ENCODE measurements around the gene RPL37. TPM values are rescaled to one million over a fixed set of nuclear protein-coding genes. Genes with fewer than 3 reads are reported as not detected.

RPL37 gene
- total and polyA plus RNA-seq, 9 of the 15 experiments (the other 6 are each of a cell fraction or from before 2014, with no cell fraction given), result 2,342 to 7,963 (median 4,091) TPM

- no peak; the same call in 1 of the 2 replicates for TF ChIP-seq SMARCA4 (IDR thresholded peaks at IDR 0.05)
- no peak for TF ChIP-seq ZNF780A (CRISPR knock-in tag; IDR thresholded peaks at IDR 0.05)
- TF ChIP-seq ZEB2 (IDR thresholded peaks at IDR 0.05), result no peak
- no peak for TF ChIP-seq ZNF146 (CRISPR knock-in tag; IDR thresholded peaks at IDR 0.05; ENCODE audit: unreplicated experiment)
- no peak for TF ChIP-seq POLR2A (conservative IDR thresholded peaks at IDR 0.05)
- TF ChIP-seq MTF1 (CRISPR knock-in tag; IDR thresholded peaks at IDR 0.05; ENCODE audit: borderline replicate concordance), result no peak
- no peak for TF ChIP-seq ZNF583 (CRISPR knock-in tag; IDR thresholded peaks at IDR 0.05)
- no peak for TF ChIP-seq CREM (IDR thresholded peaks at IDR 0.05; ENCODE audit: low read depth)
- TF ChIP-seq ZNF384 (IDR thresholded peaks at IDR 0.05; ENCODE audit: low read depth, low read length), result no peak
- no peak for TF ChIP-seq SAFB (IDR thresholded peaks at IDR 0.05; ENCODE audit: borderline replicate concordance, low read depth, low read length)
- TF ChIP-seq ELK3 (CRISPR knock-in tag; IDR thresholded peaks at IDR 0.05), result 0 out of 2 replicates have a peak, but pooled peaks have one; percentile 25
- no peak for TF ChIP-seq HNRNPH1 (optimal IDR thresholded peaks at IDR 0.05; ENCODE audit: low read depth, low read length)
- TF ChIP-seq, protein P1, sequence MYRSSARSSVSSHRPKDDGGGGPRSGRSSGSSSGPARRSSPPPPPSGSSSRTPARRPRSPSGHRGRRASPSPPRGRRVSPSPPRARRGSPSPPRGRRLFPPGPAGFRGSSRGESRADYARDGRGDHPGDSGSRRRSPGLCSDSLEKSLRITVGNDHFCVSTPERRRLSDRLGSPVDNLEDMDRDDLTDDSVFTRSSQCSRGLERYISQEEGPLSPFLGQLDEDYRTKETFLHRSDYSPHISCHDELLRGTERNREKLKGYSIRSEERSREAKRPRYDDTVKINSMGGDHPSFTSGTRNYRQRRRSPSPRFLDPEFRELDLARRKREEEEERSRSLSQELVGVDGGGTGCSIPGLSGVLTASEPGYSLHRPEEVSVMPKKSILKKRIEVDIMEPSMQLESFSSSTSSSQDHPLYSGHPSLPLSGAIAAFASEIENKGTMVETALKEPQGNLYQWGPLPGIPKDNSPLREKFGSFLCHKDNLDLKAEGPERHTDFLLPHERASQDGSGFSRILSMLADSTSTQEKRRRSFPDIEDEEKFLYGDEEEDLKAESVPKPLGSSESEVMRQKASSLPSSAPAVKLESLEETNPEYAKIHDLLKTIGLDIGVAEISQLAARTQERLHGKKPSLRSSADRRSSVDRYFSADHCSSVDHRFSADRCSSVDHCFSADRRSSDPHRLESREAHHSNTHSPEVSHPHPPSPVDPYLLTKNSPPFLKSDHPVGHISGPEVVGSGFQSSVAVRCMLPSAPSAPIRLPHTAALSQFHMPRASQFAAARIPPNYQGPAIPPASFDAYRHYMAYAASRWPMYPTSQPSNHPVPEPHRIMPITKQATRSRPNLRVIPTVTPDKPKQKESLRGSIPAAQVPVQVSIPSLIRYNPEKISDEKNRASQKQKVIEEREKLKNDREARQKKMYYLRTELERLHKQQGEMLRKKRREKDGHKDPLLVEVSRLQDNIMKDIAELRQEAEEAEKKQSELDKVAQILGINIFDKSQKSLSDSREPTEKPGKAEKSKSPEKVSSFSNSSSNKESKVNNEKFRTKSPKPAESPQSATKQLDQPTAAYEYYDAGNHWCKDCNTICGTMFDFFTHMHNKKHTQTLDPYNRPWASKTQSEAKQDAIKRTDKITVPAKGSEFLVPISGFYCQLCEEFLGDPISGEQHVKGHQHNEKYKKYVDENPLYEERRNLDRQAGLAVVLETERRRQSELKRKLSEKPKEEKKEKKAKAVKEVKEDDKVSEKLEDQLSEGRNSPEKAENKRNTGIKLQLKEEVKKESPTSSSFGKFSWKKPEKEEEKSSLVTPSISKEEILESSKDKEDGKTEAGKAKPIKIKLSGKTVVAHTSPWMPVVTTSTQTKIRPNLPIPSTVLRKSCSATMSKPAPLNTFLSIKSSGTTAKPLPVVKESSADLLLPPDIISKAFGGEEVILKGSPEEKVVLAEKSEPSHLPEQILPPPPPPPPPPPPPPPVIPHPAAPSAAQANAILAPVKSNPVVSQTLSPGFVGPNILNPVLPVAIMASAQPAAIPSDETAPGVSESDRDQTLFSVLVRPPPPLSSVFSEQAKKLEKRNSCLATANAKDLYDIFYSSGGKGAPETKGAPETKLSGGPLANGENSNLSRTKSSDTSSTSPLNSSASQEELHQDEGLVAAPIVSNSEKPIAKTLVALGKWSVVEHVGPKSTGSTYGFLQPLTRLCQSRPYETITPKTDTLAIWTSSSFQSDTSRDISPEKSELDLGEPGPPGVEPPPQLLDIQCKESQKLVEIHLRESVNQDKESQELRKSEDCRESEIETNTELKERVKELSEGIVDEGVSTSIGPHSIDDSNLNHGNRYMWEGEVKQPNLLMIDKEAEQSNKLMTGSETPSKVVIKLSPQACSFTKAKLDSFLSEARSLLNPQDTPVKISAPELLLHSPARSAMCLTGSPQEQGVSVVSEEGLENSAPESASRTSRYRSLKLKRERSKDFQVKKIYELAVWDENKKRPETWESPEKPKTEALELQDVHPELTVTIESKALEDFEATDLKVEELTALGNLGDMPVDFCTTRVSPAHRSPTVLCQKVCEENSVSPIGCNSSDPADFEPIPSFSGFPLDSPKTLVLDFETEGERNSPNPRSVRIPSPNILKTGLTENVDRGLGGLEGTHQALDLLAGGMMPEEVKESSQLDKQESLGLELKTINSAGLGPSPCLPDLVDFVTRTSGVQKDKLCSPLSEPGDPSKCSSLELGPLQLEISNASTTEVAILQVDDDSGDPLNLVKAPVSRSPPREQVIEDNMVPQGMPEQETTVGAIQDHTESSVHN (IDR thresholded peaks at IDR 0.05; ENCODE audit: borderline replicate concordance in 1 of 2, low read depth in 1 of 2), result no peak
- no peak for TF ChIP-seq JUN (IDR thresholded peaks at IDR 0.05; ENCODE audit: borderline replicate concordance, low read depth, low read length)
- TF ChIP-seq JUN (CRISPR knock-in tag; IDR thresholded peaks at IDR 0.05; ENCODE audit: borderline replicate concordance), result no peak
- TF ChIP-seq ZBTB43 (CRISPR knock-in tag; IDR thresholded peaks at IDR 0.05), result 0 out of 2 replicates have a peak, but pooled peaks have one; percentile 2
- TF ChIP-seq ZNF668 (CRISPR knock-in tag; IDR thresholded peaks at IDR 0.05), result no peak
- TF ChIP-seq ZNF41 (CRISPR knock-in tag; conservative IDR thresholded peaks at IDR 0.05), result no peak
- TF ChIP-seq ARHGAP35 (IDR thresholded peaks at IDR 0.05; ENCODE audit: partially characterized antibody), result no peak
- TF ChIP-seq ZNF354B (CRISPR knock-in tag; IDR thresholded peaks at IDR 0.05), result no peak
- no peak for TF ChIP-seq KLF6 (CRISPR knock-in tag; IDR thresholded peaks at IDR 0.05; ENCODE audit: borderline replicate concordance)
Observed at GRCh38 chr5:40834391-40834848, 602 bp downstream of the RPL37 start (continued).
